GM19043 (cell line): ENCODE results near the gene PRM1.

Experiments used
- ATAC-seq: cut with Tn5 transposase; IDR thresholded peaks from one replicate; pipeline ENCODE4 v1.9.1; 2021; ENCODE audit warnings: low read depth; ENCODE audit not compliant: unreplicated experiment

Gene PRM1, protein sequence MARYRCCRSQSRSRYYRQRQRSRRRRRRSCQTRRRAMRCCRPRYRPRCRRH

DNA sequence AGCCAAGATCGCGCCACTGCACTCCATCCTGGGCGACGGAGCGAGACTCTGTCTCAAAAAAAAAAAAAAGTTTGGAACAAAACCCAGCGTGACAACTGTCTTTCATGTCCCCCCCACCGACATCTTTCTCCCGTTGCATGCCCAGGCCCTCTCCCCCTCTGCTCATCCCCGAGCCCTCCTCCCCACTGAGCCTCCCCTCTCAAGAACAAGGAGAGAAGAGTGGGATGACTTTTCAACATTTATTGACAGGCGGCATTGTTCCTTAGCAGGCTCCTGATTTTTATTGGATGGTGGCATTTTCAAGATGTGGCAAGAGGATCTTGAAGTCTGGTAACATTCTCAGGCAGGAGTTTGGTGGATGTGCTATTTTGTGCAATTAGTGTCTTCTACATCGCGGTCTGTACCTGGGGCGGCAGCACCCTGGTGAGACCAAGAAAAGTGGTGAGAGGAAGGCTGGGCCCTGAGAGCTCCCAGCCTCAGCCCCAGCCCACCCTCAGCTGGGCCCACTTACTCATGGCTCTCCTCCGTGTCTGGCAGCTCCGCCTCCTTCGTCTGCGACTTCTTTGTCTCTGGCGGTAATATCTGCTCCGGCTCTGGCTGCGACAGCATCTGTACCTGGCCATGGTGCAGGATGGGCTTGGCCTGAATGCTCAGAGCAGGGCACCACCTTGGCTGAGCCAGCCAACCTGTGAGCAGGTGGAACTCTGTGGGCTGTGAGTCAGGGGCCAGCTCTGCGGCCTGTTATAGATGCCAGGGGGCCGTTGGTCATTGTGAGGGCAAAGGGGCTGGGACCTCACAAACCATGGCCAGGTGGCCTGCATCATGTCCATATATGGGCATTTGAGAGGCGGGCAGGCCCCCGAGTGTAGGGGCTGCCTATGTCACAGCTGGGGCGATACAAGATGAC lies at the start of gene PRM1:
Gene PRM1, minus strand, starts transcription at position 715 of the 907 bp plus-strand sequence. Its CDS starts 92 bp downstream, at position 623.
- ATAC-seq: no peak

DNA sequence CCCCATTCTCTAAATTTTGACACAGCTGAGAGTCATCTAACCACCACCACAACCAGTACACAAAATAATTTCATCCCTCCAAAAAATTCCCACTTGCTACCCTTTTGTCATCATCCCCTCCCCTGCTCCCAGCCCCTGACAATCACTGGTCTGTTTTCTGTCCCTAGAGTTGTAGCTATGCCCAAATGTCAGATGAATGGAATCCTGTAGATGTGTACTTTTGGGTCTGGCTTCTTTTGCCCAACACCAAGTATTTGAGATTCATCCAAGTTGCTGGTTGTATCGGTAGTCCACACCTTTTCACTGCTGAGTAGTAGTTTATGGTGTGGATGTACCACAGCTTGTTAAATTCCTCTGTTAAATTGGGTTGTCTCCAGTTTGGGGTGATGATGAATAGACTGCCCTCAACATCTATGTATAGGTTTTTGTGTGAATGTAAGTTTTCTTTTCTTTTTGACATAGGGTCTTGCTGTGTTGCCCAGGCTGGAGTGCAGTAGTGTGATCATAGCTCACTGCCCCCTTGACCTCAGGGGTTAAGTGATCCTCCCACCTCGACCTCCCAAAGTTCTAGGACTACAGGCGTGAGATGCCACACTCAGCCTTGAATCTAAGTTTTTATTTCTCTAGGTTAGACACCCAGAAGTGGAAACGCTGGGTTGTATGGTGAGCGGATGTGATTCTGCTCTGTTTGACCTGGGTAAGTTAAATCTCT lies 49.6 kb upstream of the PRM1 start:
- ATAC-seq: no peak

DNA sequence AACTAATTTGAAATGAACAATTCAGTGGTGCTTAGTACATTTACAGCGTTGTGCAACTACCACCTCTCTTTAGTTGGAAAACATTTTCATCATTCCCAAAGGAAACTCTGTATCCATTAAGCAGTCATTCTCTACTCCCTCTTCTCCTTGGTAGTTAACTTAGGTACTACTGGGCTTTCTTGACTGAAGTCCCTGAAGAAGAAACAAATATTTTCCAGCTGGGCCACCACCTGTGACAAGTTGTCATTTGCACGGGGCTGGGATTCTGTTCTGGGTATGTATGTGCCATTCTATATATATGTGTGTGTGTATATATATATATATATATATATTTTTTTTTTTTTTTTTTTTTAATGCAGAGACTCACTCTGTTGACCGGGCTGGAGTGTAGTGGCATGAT lies 48.8 kb upstream of the PRM1 start:
- ATAC-seq: no peak

DNA sequence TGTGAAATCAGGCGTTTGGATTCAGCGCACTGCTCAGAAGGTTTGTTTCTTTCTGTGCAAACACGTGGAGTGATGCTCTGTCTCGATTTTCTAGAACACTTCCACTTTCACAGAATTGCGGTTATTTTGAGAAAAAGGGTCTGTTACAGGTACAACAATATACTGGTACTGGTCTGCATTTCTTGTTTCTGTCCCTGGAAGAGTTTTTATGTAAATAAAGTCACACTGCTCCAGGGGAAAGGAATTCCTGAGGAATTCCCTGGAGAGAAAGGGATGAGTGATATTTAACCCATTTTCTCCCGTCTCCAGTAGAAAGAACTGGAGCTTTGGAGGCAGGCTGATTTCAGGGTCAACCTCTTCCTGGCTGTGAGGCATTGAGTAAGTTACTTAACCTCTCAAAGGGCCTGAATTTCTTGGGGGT lies 48.0 kb upstream of the PRM1 start:
- ATAC-seq: no peak

DNA sequence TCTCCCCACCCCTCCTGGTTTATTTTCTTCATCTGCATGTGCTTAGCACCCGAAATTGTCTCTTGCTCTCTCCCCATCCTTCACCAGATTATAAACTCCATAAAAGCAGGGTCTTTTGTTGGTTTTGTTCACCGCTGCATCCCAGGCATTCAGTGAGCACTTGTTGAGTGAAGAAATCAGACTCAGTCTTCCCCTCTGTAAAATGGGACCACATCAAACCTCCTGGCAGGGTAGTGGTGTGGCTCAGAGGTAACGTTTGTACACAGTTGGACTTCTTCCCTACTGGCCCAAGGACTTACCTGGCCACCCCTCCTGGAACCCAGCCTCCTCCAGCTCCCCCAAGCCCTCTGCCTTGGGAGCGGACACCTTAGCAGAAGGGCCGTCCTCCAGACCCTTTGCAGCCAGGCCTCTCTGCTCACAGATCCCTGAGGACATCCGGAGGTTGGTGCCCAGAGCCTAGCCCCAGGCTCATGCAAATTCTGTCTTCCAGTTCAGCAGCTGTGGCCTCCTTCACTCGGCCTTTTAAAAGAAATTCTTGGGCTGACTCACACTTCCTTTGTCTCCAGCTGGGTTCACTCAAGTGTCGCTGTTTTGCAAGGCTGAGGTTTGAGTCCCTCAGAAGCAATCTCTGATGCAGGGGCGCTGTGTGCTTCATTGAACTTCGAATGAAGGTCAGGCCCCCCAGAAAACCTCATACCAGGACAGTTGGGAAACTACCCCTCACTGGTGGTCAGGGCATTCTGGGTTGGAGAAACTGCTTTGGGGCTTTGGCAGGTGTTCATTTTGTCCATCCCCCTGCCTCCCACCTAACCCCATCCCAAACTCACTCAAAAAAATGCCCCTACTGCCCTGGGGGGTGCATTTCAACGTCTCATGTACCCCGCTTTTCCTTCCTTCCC lies 47.3 kb upstream of the PRM1 start:
- ATAC-seq: peak; percentile 63

DNA sequence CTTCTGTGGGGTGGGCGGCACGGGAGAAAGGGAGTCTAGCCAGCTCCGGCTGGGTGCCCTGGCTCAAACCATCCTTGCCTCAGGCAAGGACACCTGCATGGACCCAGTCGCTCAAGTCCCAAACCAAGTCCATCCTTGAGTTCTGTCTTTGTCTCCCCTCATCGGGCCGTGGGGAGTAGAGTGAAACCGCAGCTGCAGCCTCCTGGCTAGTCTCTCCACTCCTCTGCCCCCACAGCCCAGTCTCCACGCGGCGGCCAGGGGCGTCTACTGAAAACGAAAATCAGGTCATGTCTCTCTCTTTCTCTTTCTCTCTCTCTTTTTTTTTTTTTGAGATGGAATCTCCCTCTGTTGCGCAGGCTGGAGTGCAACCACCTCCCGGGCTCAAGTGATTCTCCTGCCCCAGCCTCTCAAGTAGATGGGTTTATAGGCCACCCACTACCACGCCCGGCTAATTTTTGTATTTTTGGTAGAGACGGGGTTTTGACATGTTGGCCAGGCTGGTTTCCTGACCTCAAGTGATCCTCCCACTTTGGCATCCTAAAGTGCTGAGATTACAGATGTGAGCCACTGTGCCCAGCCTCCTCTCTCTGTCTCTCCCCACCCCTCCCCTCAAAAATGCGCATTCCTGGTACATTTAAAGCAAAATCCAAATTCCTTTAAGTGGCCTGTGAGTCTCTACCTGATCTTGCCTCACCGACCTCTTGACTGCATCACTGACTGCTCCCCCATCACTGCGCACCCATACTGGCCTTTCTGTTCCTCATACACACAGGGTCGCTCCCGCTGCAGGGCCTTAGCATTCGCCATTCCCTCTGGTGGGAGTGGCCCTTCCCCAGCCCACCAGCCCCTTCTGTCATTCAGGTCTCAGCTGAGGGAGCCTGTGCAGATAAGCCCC lies 46.4 kb upstream of the PRM1 start:
- no peak for ATAC-seq

DNA sequence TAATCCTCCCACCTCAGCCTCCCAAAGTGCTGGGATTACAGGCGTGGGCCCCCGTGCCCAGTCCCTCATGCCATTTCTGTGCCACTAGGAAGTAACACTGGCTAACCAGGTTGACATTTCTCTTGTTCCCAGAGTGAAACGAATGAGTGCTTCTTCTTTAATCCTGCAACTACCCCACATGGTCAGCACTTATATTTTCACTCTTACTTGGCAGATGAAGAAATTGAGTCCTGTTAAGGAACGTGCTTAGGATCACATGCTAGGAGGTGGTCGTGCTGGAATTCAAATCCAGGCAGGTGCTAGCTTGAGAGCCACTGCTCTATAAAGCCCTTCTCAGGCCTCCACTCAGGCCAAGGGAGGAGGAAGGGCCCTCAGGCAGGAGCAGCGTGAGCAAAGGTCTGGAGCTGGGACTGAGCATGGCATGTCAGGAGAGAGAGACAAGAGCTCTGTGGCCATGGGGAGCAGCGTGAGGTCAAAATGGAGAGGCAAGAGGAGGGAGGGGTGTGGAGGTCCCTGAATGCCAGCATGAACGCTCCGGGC lies 45.7 kb upstream of the PRM1 start:
- ATAC-seq: no peak

DNA sequence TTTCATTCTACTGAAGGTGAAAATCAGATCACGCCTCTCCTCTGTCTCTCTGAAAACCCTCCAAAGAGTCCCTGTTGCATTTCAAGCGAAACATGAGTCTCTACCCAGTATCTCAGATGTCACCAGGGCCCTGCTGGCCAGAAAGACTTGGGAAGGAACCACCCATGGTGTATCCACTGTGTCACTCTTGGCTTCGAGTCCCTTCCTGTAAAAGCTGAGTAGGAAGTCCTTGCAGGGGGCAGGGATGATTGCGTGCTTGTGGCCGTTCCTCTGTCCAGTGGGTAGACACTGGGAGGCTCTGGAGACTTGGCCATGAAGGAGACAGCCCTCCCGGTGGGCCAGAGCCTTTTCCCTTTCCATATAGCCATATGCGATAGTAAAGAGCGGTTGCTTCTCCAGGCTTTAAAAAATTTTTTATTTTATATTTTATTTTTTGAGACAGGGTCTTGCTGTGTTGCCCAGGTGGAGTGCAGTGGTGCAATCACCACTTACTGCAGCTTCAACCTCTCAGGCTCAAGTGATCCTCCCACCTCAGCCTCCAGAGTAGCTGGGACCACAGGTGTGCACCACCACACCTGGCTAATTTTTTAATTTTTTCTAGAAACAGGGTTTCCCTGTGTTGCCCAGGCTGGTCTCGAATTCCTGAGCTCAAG lies 45.1 kb upstream of the PRM1 start:
- ATAC-seq: no peak

DNA sequence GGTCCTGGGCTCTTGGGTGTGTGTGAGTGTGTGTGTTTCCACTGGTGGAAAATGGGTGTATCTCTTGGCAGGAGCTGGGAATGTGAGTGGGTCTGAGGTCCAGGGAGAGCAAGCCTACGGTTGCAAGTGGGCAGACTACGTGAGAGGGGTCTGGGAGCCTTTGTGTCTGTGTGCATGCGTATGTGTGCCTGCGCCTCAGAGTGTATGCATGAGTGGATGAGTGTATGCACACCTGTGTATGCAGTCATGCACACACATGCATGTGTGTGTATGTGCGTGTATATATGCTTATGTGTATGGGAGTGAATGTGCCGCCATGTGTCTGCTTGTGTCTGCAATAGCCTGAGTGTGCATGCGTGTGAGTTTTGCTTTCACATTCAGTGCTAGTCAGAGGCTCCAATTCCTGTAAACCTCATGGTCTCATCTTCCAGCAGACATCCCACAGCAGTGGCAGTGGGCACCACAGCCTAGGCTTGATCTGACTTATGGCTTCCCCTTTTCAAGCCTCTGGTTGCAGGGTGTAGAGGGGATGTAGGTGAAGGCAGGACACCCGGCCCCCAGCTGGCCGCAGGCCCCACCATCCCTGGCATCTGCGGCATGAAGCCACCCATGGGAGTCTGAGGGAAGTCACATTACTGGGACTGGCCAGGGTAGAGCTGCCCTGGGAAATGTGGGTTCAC lies 44.4 kb upstream of the PRM1 start:
- no peak for ATAC-seq

DNA sequence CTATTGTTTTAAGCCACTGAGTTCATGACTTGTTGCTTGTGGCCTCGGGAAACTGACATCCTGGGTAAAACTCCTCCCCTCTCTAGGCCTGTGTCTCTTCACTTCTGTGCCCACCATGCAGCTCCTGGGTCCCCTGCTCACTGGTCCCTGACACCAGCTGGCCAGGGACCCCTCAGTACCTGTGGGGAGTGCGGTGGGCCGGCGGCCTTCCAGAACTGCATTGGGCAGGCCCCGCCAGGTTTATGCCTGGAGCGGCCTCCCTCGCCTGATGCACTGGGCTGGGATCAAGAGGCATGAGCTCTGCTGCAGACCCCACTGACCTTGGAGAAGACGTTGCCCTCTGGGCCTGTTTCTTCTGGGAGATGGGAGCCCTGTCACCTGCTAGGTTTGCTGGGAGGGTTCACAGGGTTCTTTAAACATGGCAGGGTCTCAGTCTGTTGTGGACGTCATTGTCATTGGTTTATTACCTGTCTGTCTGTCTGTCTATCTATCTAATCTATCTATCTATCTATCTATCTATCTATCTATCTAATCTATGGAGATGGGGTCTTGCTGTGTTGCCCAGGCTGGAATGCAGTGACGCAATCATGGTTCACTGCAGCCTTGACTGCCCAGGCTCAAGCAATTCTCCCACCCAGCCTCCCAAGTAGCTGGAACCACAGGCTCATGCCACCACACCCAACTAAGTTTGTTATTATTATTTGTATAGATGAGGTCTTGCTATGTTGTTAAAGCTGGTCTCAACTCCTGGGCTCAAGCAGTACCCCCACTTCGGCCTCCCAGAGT lies 42.6 kb upstream of the PRM1 start:
- ATAC-seq: no peak

DNA sequence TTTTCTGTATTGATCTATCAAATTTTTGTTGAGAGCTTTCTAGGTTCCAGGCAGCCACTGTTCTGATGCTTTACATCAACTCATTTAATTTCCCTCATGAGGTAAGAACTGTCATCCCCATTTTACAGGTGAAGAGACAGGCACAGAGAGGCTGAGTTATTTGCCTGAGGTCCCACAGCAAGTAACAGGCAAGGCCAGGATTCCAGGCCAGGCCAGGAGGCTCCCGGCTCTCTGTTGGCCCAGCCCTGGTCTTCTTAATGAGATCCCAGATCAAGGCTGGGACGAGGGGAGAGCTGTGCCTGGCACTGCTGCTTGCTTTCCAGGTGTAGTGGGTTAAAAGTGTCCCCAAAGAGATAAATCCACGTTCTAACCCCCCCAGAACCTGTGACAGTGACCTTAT lies 41.7 kb upstream of the PRM1 start:
- ATAC-seq: no peak

DNA sequence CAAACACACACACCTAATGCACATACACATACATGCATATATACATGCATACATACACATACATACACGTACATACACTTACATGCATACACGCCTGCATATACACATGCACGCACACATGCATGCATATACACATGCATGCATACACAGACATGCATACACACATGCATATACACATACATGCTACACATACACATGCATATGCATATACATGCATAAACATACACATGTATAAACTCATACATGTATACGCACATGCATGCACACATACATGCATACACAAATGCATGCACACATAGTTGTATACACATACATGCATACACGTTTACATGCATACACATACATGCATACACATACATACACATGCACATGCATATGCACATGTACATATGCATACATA lies 40.5 kb upstream of the PRM1 start:
- ATAC-seq: no peak

DNA sequence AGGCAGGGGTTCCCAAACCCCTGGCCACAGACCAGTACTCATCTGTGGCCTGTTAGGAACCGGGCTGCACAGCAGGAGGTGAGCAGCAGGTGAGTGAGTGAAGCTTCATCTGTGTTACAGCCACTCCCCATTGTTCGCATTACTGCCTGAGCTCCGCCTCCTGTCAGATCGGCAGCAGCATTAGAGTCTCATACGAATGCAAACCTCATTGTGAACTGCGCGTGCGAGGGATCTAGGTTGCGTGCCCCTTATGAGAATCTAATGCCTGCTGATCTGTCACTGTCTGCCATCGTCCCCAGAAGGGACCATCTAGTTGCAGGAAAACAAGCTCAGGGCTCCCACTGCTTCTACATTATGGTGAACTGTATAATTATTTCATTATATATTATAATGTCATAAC lies 39.0 kb upstream of the PRM1 start:
- no peak for ATAC-seq

DNA sequence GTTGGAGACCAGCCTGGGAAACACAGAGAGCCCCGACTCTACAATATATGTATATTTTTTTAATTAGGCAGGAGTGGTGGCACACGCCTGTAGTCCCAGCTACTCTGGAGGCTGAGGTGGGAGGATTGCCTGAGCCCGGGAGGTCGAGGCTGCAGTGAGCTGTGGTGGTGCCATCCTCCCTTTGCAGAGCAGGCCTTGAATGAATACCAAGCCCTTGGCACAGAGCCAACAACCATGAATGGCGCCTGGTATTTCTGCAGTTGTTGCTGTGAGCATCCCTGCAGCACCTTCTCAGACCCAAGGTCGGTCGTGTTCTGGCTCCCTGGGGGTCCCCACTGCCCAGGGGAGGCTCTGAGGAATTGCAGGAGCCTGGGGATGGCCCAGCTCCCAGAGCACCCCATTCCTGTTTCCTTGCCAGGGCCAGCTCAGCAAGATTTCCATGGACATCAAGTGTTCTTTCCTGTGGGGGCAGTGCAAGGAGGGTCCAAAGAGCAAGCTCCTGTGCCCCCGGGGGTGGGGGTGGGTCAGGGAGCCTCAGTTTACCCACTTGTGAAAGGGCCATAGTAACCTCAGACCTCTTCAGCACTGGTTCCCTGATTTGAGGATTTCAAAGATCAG lies 38.5 kb upstream of the PRM1 start:
- no peak for ATAC-seq

DNA sequence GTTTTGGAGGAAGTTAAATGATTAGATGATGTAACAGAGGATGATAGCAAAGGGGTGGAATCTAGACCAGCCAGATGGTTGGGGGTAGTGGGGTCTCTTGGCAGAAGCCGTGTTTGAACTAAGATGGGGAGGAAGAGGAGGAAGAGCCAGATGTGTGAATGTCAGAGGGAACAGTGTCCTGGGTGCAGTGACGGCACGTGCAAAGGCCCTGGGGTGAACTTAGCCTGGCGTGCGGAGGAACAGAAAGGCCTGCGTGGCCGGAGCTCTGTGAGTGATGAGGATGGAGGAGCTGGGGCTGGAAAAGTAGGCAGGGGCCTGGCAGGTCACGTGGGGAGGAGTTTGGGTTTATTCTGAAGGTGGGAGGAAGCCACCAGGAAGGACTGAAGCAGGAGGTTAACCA lies 37.7 kb upstream of the PRM1 start:
- ATAC-seq: no peak

DNA sequence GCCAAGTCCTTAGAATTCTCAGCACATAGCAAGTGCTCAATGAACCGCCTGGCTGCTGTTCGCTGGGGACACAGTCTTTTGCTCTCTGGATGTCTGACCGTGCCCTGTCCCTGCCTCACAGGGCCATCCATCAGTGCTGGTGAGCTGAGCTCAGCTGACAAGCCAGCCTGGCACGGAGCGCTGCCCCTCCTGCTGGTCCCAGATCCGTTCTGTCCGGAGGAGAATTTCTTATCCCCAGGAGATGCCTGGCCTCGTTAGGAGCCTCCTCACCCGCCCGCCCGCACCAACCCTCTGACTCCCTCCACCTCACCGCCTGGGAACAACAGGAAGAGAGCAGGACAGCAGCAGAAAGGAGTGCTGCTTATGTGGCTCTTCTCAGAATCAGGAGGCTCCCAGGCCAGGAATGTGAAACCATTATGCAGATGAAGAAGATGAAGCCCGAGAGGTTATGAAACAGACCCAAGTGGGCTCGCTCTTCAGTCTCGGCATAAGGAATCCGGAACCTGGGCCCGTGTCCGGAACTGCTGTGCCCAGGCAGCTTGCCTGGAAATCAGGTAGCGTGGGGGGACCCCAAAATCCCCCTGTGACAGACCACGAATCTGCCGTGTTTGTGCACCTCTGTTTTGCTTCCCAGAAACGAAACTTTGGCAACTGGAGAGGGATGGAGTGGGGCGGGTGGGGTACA lies 35.3 kb upstream of the PRM1 start:
- ATAC-seq: no peak

DNA sequence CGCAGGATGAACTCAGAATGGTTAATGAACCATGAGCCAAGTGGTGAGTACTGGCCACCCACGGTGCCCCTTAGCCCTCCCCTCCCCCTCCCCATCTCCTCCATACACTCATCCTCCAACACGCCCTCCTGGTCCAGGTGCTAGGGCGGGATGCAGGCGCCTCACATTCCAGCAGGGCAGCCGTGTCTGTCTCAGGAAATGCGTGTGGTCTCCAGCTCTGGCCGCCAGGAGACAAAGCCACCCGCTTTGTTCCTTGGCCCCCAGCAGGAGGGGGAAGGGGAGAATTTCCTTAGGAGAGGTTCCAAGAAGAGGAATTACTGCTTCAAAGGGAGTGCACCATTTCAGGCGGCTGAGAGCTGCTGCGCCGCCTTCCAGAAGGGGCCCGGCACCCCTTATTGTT lies 34.4 kb upstream of the PRM1 start:
- no peak for ATAC-seq
